GM12892 (cell line): ENCODE data around the gene LENEP.

ENCODE experiments used
- POLR2A ChIP-seq: IDR thresholded peaks from 2 replicates; pipeline ENCODE4 v1.6.1; 2011; ENCODE audit warnings: low read depth, low read length, control low read depth
- POLR2AphosphoS5 ChIP-seq: IDR thresholded peaks from 2 replicates; pipeline ENCODE4 v1.6.1; 2011; ENCODE audit warnings: low read depth, low read length, control low read depth
- TAF1 ChIP-seq: IDR thresholded peaks from 2 replicates; pipeline ENCODE4 v1.6.1; 2011; ENCODE audit warnings: low read depth, mild to moderate bottlenecking, control low read depth, low read length, borderline replicate concordance

GRCh38 chr1:155001675-155002463, 8.5 kb downstream of the LENEP start:
- no peak for TF ChIP-seq POLR2AphosphoS5
- no peak for TF ChIP-seq POLR2A
- TF ChIP-seq TAF1, result no peak
